Progenitor cell of endocrine pancreas (in vitro differentiated cells): Measurements from ENCODE around the gene GAMT. TPM values are rescaled to one million over a fixed set of nuclear protein-coding genes. Genes with fewer than 3 reads are reported as not detected.

Experiments used
- DNase-seq: peaks from one replicate; pipeline ENCODE4 v3.0.0; 2021; ENCODE audit warnings: low spot score; ENCODE audit not compliant: unreplicated experiment
- H3K27ac Mint-ChIP-seq: 2 replicates; pipeline ENCODE4 v1.8.0; 2021; ENCODE audit warnings: mild to moderate bottlenecking, moderate library complexity, mixed read lengths
- H3K27me3 Mint-ChIP-seq: 2 replicates; pipeline ENCODE4 v1.8.0; 2021; ENCODE audit warnings: mixed read lengths
- H3K36me3 Mint-ChIP-seq: 2 replicates; pipeline ENCODE4 v1.8.0; 2022; ENCODE audit warnings: mixed read lengths; ENCODE audit not compliant: insufficient read depth
- H3K4me1 Mint-ChIP-seq: 2 replicates; pipeline ENCODE4 v1.8.0; 2021; ENCODE audit warnings: low read depth, mixed read lengths
- H3K4me3 Mint-ChIP-seq: 2 replicates; pipeline ENCODE4 v1.8.0; 2021; ENCODE audit warnings: low read depth, mild to moderate bottlenecking, moderate library complexity, mixed read lengths
- H3K9me3 Mint-ChIP-seq: 2 replicates; pipeline ENCODE4 v1.8.0; 2021; ENCODE audit warnings: low read depth, mixed read lengths
- total RNA-seq: library from RNA; stranded (reverse); gene quantifications from 2 replicates; pipeline ENCODE4 v1.2.1, GENCODE V29; 2021
- TF ChIP-seq, protein P1 (sequence below): fragments of 200-600 bp; sonication (generic); IDR thresholded peaks from one replicate; pipeline ENCODE4 v1.5.0; 2021; ENCODE audit warnings: antibody characterized with exemption, mild to moderate bottlenecking; ENCODE audit not compliant: unreplicated experiment

The GAMT gene
- total RNA-seq, 1 donor from 2014 or later = 47.0 TPM

DNA sequence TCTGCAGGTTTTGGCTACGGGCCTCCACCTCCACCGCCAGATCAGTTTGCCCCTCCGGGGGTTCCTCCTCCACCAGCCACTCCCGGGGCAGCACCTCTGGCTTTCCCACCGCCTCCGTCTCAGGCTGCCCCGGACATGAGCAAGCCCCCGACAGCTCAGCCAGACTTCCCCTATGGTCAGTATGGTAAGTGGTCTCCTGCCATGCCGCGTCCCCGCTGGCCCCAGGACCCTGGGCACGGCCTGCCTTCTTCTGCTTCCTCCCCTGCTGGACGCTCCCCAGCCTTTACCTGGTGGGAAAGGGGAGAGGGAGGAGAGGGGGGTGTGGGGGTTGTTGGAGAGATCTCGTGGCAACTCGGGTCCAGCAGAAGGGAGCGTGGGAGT lies 31.2 kb upstream of the GAMT start:
- no peaks in the 10 kb centered on the region for H3K9me3 Mint-ChIP-seq
- TF ChIP-seq, protein P1, sequence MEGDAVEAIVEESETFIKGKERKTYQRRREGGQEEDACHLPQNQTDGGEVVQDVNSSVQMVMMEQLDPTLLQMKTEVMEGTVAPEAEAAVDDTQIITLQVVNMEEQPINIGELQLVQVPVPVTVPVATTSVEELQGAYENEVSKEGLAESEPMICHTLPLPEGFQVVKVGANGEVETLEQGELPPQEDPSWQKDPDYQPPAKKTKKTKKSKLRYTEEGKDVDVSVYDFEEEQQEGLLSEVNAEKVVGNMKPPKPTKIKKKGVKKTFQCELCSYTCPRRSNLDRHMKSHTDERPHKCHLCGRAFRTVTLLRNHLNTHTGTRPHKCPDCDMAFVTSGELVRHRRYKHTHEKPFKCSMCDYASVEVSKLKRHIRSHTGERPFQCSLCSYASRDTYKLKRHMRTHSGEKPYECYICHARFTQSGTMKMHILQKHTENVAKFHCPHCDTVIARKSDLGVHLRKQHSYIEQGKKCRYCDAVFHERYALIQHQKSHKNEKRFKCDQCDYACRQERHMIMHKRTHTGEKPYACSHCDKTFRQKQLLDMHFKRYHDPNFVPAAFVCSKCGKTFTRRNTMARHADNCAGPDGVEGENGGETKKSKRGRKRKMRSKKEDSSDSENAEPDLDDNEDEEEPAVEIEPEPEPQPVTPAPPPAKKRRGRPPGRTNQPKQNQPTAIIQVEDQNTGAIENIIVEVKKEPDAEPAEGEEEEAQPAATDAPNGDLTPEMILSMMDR = no peak
- no peak overlapping the region for H3K4me3 Mint-ChIP-seq
- H3K27ac Mint-ChIP-seq = no peak overlapping the region
- H3K4me1 Mint-ChIP-seq = no peaks in the 10 kb centered on the region
- H3K36me3 Mint-ChIP-seq = peaks cover 6% of the 10 kb centered on the region
- no peaks in the 10 kb centered on the region for H3K27me3 Mint-ChIP-seq
- DNase-seq = no peak

- no peak for DNase-seq
- H3K27ac Mint-ChIP-seq = no peak overlapping the region
- H3K36me3 Mint-ChIP-seq = peaks cover 6% of the 10 kb centered on the region
- no peaks in the 10 kb centered on the region for H3K27me3 Mint-ChIP-seq
- H3K4me3 Mint-ChIP-seq = no peak overlapping the region
- H3K9me3 Mint-ChIP-seq = no peaks in the 10 kb centered on the region
- TF ChIP-seq, protein P1 = no peak
- no peaks in the 10 kb centered on the region for H3K4me1 Mint-ChIP-seq
Measured at GRCh38 chr19:1431759-1432506, 30.6 kb upstream of the GAMT start.

DNA sequence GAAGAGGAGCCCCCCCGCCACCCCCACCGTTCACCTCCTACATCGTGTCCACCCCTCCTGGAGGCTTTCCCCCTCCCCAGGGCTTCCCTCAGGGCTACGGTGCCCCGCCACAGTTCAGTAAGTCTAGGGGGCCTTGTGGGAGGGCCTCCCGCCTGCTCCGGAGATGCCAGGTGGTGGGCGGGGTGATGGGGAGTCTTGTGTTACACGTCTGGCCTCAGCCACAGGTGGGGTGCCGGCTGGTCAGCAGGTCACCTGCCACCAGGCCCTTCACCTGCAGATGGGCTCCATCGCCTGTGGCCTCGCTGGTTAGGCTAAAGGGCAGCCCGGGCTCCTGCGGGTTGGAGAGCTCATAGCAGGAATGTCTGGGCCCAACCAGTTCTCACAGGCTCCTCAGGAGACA lies 28.9 kb upstream of the GAMT start:
- no peak for DNase-seq
- H3K36me3 Mint-ChIP-seq = peaks cover 3% of the 10 kb centered on the region
- H3K27ac Mint-ChIP-seq = peak overlapping the region; percentile 52
- TF ChIP-seq, protein P1 = no peak
- H3K9me3 Mint-ChIP-seq = no peaks in the 10 kb centered on the region
- no peaks in the 10 kb centered on the region for H3K4me1 Mint-ChIP-seq
- H3K4me3 Mint-ChIP-seq = no peak overlapping the region
- no peaks in the 10 kb centered on the region for H3K27me3 Mint-ChIP-seq

GRCh38 chr19:1429750-1430149 lies 28.4 kb upstream of the GAMT start:
- H3K9me3 Mint-ChIP-seq = no peaks in the 10 kb centered on the region
- H3K36me3 Mint-ChIP-seq = peaks cover 5% of the 10 kb centered on the region
- TF ChIP-seq, protein P1 = no peak
- H3K4me3 Mint-ChIP-seq = no peak overlapping the region
- no peak overlapping the region for H3K27ac Mint-ChIP-seq
- no peaks in the 10 kb centered on the region for H3K27me3 Mint-ChIP-seq
- peaks cover 4% of the 10 kb centered on the region for H3K4me1 Mint-ChIP-seq
- no peak for DNase-seq

- DNase-seq = no peak
- Mint-ChIP-seq H3K4me3 (no peak overlapping the region), H3K9me3 (no peaks in the 10 kb centered on the region), H3K27me3 (no peaks in the 10 kb centered on the region), H3K27ac (no peak overlapping the region), H3K36me3 (peaks cover 5% of the 10 kb centered on the region), H3K4me1 (peaks cover 10% of the 10 kb centered on the region)
- TF ChIP-seq, protein P1 = no peak
Measured at GRCh38 chr19:1428738-1429391, 27.5 kb upstream of the GAMT start.
